HepG2 (cell line): ENCODE data around the gene CFAP97D1. TPM values are rescaled to one million over a fixed set of nuclear protein-coding genes. Genes with fewer than 3 reads are reported as not detected.

Experiments used
- CENPBD1 ChIP-seq: sonication (generic); formaldehyde crosslinking; IDR thresholded peaks from 2 replicates; pipeline ENCODE4 v1.8.0; 2022; ENCODE audit warnings: missing genetic modification reagents, low read depth, mild to moderate bottlenecking, borderline replicate concordance
- E2F5 ChIP-seq: sonication (generic); formaldehyde crosslinking; conservative IDR thresholded peaks from 2 replicates; pipeline ENCODE4 v1.4.0; 2020; ENCODE audit warnings: missing genetic modification reagents
- EHMT2 ChIP-seq: fragments of 200-600 bp; sonication (generic); IDR thresholded peaks from 2 replicates; pipeline ENCODE4 v1.7.0; 2017; ENCODE audit warnings: antibody characterized with exemption, low read depth, low read length, borderline replicate concordance
- GLI4 ChIP-seq: sonication (generic); formaldehyde crosslinking; IDR thresholded peaks from 2 replicates; pipeline ENCODE4 v1.5.1; 2020; ENCODE audit warnings: missing genetic modification reagents, mild to moderate bottlenecking, moderate library complexity, borderline replicate concordance
- HNF4A ChIP-seq: sonication (generic); formaldehyde crosslinking; IDR thresholded peaks from 2 replicates; pipeline ENCODE4 v1.4.0; 2020; ENCODE audit warnings: missing genetic modification reagents
- IKZF5 ChIP-seq: IDR thresholded peaks from 2 replicates; pipeline ENCODE4 v1.6.1; 2018; ENCODE audit warnings: missing genetic modification reagents, mild to moderate bottlenecking, missing compliant biosample characterization
- KLF12 ChIP-seq: sonication (generic); formaldehyde crosslinking; IDR thresholded peaks from 2 replicates; pipeline ENCODE4 v1.4.0; 2020; ENCODE audit warnings: missing genetic modification reagents, borderline replicate concordance
- NKX3-1 ChIP-seq: sonication (generic); formaldehyde crosslinking; IDR thresholded peaks from 2 replicates; pipeline ENCODE4 v1.5.0; 2020; ENCODE audit warnings: missing genetic modification reagents
- NR2C2 ChIP-seq: sonication (generic); formaldehyde crosslinking; IDR thresholded peaks from 2 replicates; pipeline ENCODE4 v1.4.0; 2020; ENCODE audit warnings: missing genetic modification reagents, mild to moderate bottlenecking, moderate library complexity, borderline replicate concordance
- PATZ1 ChIP-seq: sonication (generic); formaldehyde crosslinking; IDR thresholded peaks from 2 replicates; pipeline ENCODE4 v1.4.0; 2020; ENCODE audit warnings: missing genetic modification reagents
- PAWR ChIP-seq: sonication (generic); formaldehyde crosslinking; IDR thresholded peaks from 2 replicates; pipeline ENCODE4 v1.4.0; 2020; ENCODE audit warnings: missing genetic modification reagents, mild to moderate bottlenecking, borderline replicate concordance
- POLR2A ChIP-seq, 2 experiments: IDR thresholded peaks; 2 replicates each; pipeline ENCODE4 v1.6.1; 2011; ENCODE audit warnings: low read depth in 2 of 2, low read length in 2 of 2, mild to moderate bottlenecking in 1 of 2, moderate library complexity in 1 of 2; ENCODE audit not compliant: insufficient read depth in 1 of 2
- RARA ChIP-seq: IDR thresholded peaks from 2 replicates; pipeline ENCODE4 v1.6.1; 2016; ENCODE audit warnings: missing genetic modification reagents, missing compliant biosample characterization
- RARG ChIP-seq: sonication (generic); formaldehyde crosslinking; IDR thresholded peaks from 2 replicates; pipeline ENCODE4 v1.4.0; 2020; ENCODE audit warnings: low read depth, mild to moderate bottlenecking, missing genetic modification reagents
- RXRA ChIP-seq: sonication (generic); formaldehyde crosslinking; IDR thresholded peaks from 2 replicates; pipeline ENCODE4 v1.5.1; 2020; ENCODE audit warnings: missing genetic modification reagents
- SCMH1 ChIP-seq: sonication (generic); formaldehyde crosslinking; IDR thresholded peaks from 2 replicates; pipeline ENCODE4 v1.9.0; 2021; ENCODE audit warnings: missing genetic modification reagents, mild to moderate bottlenecking, borderline replicate concordance
- SETDB1 ChIP-seq: sonication (generic); formaldehyde crosslinking; IDR thresholded peaks from 2 replicates; pipeline ENCODE4 v1.5.1; 2020; ENCODE audit warnings: missing genetic modification reagents, mild to moderate bottlenecking, borderline replicate concordance
- SPEN ChIP-seq: sonication (generic); formaldehyde crosslinking; IDR thresholded peaks from 2 replicates; pipeline ENCODE4 v1.5.1; 2020; ENCODE audit warnings: low read depth, mild to moderate bottlenecking, missing genetic modification reagents
- SRF ChIP-seq: IDR thresholded peaks from 2 replicates; pipeline ENCODE4 v1.6.1; 2011; ENCODE audit warnings: mild to moderate bottlenecking, low read depth, low read length, moderate library complexity
- TMF1 ChIP-seq: sonication (generic); formaldehyde crosslinking; IDR thresholded peaks from 2 replicates; pipeline ENCODE4 v1.8.1; 2022; ENCODE audit warnings: low read depth, missing genetic modification reagents
- TRIM24 ChIP-seq: sonication (generic); formaldehyde crosslinking; IDR thresholded peaks from 2 replicates; pipeline ENCODE4 v1.8.0; 2022; ENCODE audit warnings: mild to moderate bottlenecking, missing genetic modification reagents
- ZBTB33 ChIP-seq: sonication (generic); formaldehyde crosslinking; IDR thresholded peaks from 2 replicates; pipeline ENCODE4 v1.4.0; 2020; ENCODE audit warnings: missing genetic modification reagents
- ZNF713 ChIP-seq: sonication (generic); formaldehyde crosslinking; IDR thresholded peaks from 2 replicates; pipeline ENCODE4 v1.4.0; 2020; ENCODE audit warnings: mild to moderate bottlenecking, missing genetic modification reagents
- ZNF75D ChIP-seq: sonication (generic); formaldehyde crosslinking; IDR thresholded peaks from 2 replicates; pipeline ENCODE4 v1.8.1; 2023; ENCODE audit warnings: missing genetic modification reagents, mild to moderate bottlenecking, borderline replicate concordance
- ZNF850 ChIP-seq: sonication (generic); formaldehyde crosslinking; conservative IDR thresholded peaks from 2 replicates; pipeline ENCODE4 v1.9.0; 2021; ENCODE audit warnings: mild to moderate bottlenecking, missing genetic modification reagents
- polyA plus RNA-seq, 8 experiments: library from polyadenylated mRNA; depleted of rRNA in 3 of 8; stranded (reverse) in 7 of 8; unstranded in 1 of 8; fragments of >200 nt; fragmentation: Illumina TruSeq in 4 of 8; extraction: Trizol in 4 of 8; gene quantifications; 2 replicates each; pipeline versions ENCODE4 v1.2.1 to v1.2.3, GENCODE V29; 2011 to 2016; ENCODE audit warnings: low read depth in 4 of 8, missing spikeins in 1 of 8, mixed read lengths in 1 of 8; ENCODE audit not compliant: insufficient read depth in 1 of 8
- total RNA-seq, 5 experiments: library from RNA; depleted of rRNA; stranded (reverse); fragments of >200 nt; fragmentation: Illumina TruSeq; extraction: Trizol; gene quantifications; 2 replicates each; pipeline ENCODE4 v1.2.3, GENCODE V29; 2016; ENCODE audit warnings: low read depth in 1 of 5

CFAP97D1 gene
- total and polyA plus RNA-seq, 2 of the 13 experiments (the other 11 are each of a cell fraction or from before 2014, with no cell fraction given), result 0.02 TPM; not detected in 1

GRCh38 chr17:43760254-43760852 lies 19.9 kb upstream of the CFAP97D1 start (continued):
- TF ChIP-seq PAWR (CRISPR knock-in tag), result no peak
- TF ChIP-seq TRIM24 (CRISPR knock-in tag), result no peak
- peak; percentile 93 for TF ChIP-seq SRF
- TF ChIP-seq SCMH1 (CRISPR knock-in tag), result no peak
- peak; percentile 86; the same call in 1 of the 2 replicates for TF ChIP-seq IKZF5
- TF ChIP-seq CENPBD1 (CRISPR knock-in tag), result no peak
- TF ChIP-seq SETDB1 (CRISPR knock-in tag), result no peak
- TF ChIP-seq POLR2A (IDR thresholded peaks at IDR 0.05; ENCODE audit: insufficient read depth in 1 of 2, low read depth in 2 of 2, low read length in 2 of 2), result no peak
- TF ChIP-seq NKX3-1 (CRISPR knock-in tag), result no peak
- TF ChIP-seq RXRA (CRISPR knock-in tag), result peak; percentile 32; the same call in 1 of the 2 replicates
- no peak for TF ChIP-seq RARG (CRISPR knock-in tag)
- TF ChIP-seq SPEN (CRISPR knock-in tag), result no peak
- TF ChIP-seq ZNF713, result no peak
- TF ChIP-seq NR2C2, result no peak; the same call in 1 of the 2 replicates
- TF ChIP-seq TMF1 (CRISPR knock-in tag), result peak; percentile 40; the same call in 1 of the 2 replicates
- peak; percentile 32; the same call in 1 of the 2 replicates for TF ChIP-seq RARA (CRISPR knock-in tag)
- no peak for TF ChIP-seq ZNF75D (CRISPR knock-in tag)
- TF ChIP-seq KLF12 (CRISPR knock-in tag), result no peak
- no peak for TF ChIP-seq GLI4 (CRISPR knock-in tag)
- TF ChIP-seq ZNF850 (CRISPR knock-in tag), result no peak
- TF ChIP-seq EHMT2, result no peak
- TF ChIP-seq HNF4A, result no peak
- TF ChIP-seq E2F5, result no peak
- TF ChIP-seq ZBTB33 (CRISPR knock-in tag), result peak; percentile 81
- peak; percentile 57; the same call in 1 of the 2 replicates for TF ChIP-seq PATZ1 (CRISPR knock-in tag)
